IMR-90 (cell line): ENCODE data around the gene GPX4. TPM values are rescaled to one million over a fixed set of nuclear protein-coding genes. Genes with fewer than 3 reads are reported as not detected.

ENCODE experiments used
- ATAC-seq: fragments of 200-7000 bp; cut with Tn5 transposase; 2 replicates; pipeline ENCODE4 v1.9.1; 2020; ENCODE audit warnings: low read depth, mild to moderate bottlenecking, moderate library complexity
- BruUV-seq: library from RNA; stranded (reverse); fragments of 400-500 nt; replicated peaks from 2 replicates; lab custom pipeline; 2021; lab: Mats Ljungman, UMichigan
- CTCF ChIA-PET: fragments of 300-600 bp; formaldehyde crosslinking; extraction: SDS; loops from one replicate; lab custom pipeline; 2021; ENCODE audit warnings: antibody characterized with exemption; lab: Yijun Ruan, JAX
- POLR2A ChIA-PET: fragments of 300-600 bp; sonication (Branson Sonifier 250); formaldehyde crosslinking; loops from one replicate; lab custom pipeline; 2022; ENCODE audit warnings: antibody characterized with exemption; ENCODE audit not compliant: unreplicated experiment; lab: Charles Lee
- DNase-seq: peaks from one replicate; pipeline ENCODE4 v3.0.0; 2013
- H2AFZ ChIP-seq: replicated peaks from 2 replicates; pipeline ENCODE3; 2013; ENCODE audit warnings: low read length, mild to moderate bottlenecking; ENCODE audit not compliant: poor library complexity
- H2AK5ac ChIP-seq: 2 replicates; pipeline ENCODE4 v1.6.1; 2013; ENCODE audit warnings: low read depth, low read length, inconsistent platforms
- H2AK9ac ChIP-seq: replicated peaks from 2 replicates; pipeline ENCODE3; 2013; ENCODE audit warnings: mild to moderate bottlenecking, low read depth, low read length, moderate library complexity; ENCODE audit not compliant: poor library complexity
- H2BK120ac ChIP-seq: 2 replicates; pipeline ENCODE4 v1.6.1; 2013; ENCODE audit warnings: low read depth, low read length, inconsistent platforms
- H2BK15ac ChIP-seq: 3 replicates; pipeline ENCODE4 v1.6.1; 2013; ENCODE audit warnings: low read depth, low read length, inconsistent platforms
- H2BK20ac ChIP-seq: 2 replicates; pipeline ENCODE4 v1.6.1; 2013; ENCODE audit warnings: low read depth, mild to moderate bottlenecking, inconsistent platforms, low read length, moderate library complexity
- H2BK5ac ChIP-seq: 2 replicates; pipeline ENCODE4 v1.6.1; 2013; ENCODE audit warnings: mild to moderate bottlenecking, low read depth, low read length, inconsistent platforms; ENCODE audit not compliant: poor library complexity, severe bottlenecking
- H3K14ac ChIP-seq: replicated peaks from 2 replicates; pipeline ENCODE4 v1.6.1; 2013; ENCODE audit warnings: low read depth, low read length, inconsistent platforms
- H3K18ac ChIP-seq: 2 replicates; pipeline ENCODE4 v1.6.1; 2013; ENCODE audit warnings: low read depth, low read length, control low read depth
- H3K23ac ChIP-seq: 2 replicates; pipeline ENCODE4 v1.6.1; 2013; ENCODE audit warnings: low read depth, low read length, inconsistent platforms
- H3K27ac ChIP-seq: 2 replicates; pipeline ENCODE4 v1.5.1; 2013; ENCODE audit warnings: mild to moderate bottlenecking, control low read depth, low read length; ENCODE audit not compliant: insufficient read depth
- H3K27me3 ChIP-seq: 2 replicates; pipeline ENCODE4 v1.6.1; 2013; ENCODE audit warnings: low read length; ENCODE audit not compliant: control insufficient read depth, insufficient read depth
- H3K36me3 ChIP-seq: 2 replicates; pipeline ENCODE4 v1.6.1; 2013; ENCODE audit warnings: low read length, mixed read lengths; ENCODE audit not compliant: control insufficient read depth, insufficient read depth
- H3K4ac ChIP-seq: 2 replicates; pipeline ENCODE4 v1.6.1; 2013; ENCODE audit warnings: low read depth, low read length, inconsistent platforms
- H3K4me1 ChIP-seq: 2 replicates; pipeline ENCODE4 v1.6.1; 2013; ENCODE audit warnings: low read length, mixed read lengths; ENCODE audit not compliant: control insufficient read depth, insufficient read depth
- H3K4me2 ChIP-seq: 2 replicates; pipeline ENCODE4 v1.6.1; 2013; ENCODE audit warnings: low read depth, mild to moderate bottlenecking, control low read depth, low read length, moderate library complexity
- H3K4me3 ChIP-seq: 2 replicates; pipeline ENCODE4 v1.5.1; 2013; ENCODE audit warnings: low read depth, mild to moderate bottlenecking, control low read depth, low read length, moderate library complexity; ENCODE audit not compliant: insufficient read depth
- H3K56ac ChIP-seq: 2 replicates; pipeline ENCODE4 v1.6.1; 2013; ENCODE audit warnings: low read length, inconsistent platforms; ENCODE audit not compliant: insufficient read depth; ENCODE audit errors: extremely low read depth
- H3K79me1 ChIP-seq, 2 experiments: 2 replicates each; pipeline ENCODE4 v1.6.1; 2013; ENCODE audit warnings: low read length in 2 of 2, inconsistent platforms in 1 of 2, low read depth in 1 of 2
- H3K9ac ChIP-seq: 2 replicates; pipeline ENCODE4 v1.6.1; 2013; ENCODE audit warnings: low read depth, low read length, control low read depth
- H3K9me1 ChIP-seq: 2 replicates; pipeline ENCODE4 v1.6.1; 2013; ENCODE audit warnings: low read length, inconsistent platforms; ENCODE audit not compliant: insufficient read depth
- H3K9me3 ChIP-seq: 2 replicates; pipeline ENCODE4 v1.6.1; 2013; ENCODE audit warnings: low read length; ENCODE audit not compliant: control insufficient read depth, insufficient read depth
- H4K20me1 ChIP-seq: 2 replicates; pipeline ENCODE4 v1.6.1; 2013; ENCODE audit warnings: low read length, inconsistent platforms; ENCODE audit not compliant: insufficient read depth
- H4K5ac ChIP-seq: 2 replicates; pipeline ENCODE4 v1.6.1; 2013; ENCODE audit warnings: mild to moderate bottlenecking, low read depth, low read length, control low read depth
- H4K8ac ChIP-seq, 2 experiments: 2 replicates each; pipeline ENCODE4 v1.6.1; 2013; ENCODE audit warnings: low read depth in 2 of 2, low read length in 2 of 2, control low read depth in 1 of 2, inconsistent platforms in 1 of 2
- H4K91ac ChIP-seq: 2 replicates; pipeline ENCODE4 v1.6.1; 2013; ENCODE audit warnings: low read depth, low read length, inconsistent platforms; ENCODE audit not compliant: insufficient read depth
- CHD1 ChIP-seq: IDR thresholded peaks from 2 replicates; pipeline ENCODE4 v1.6.1; 2012; ENCODE audit warnings: low read depth, low read length, improper control_type of control experiment
- MAFK ChIP-seq: IDR thresholded peaks from 2 replicates; pipeline ENCODE4 v1.6.1; 2012; ENCODE audit warnings: low read depth, low read length, improper control_type of control experiment
- WGBS, 2 experiments: methylation state at CpG; one replicate each; pipeline versions ENCODE4 v1.1.5 to v1.1.7; 2013; ENCODE audit warnings: missing lambda C conversion rate in 2 of 2; ENCODE audit not compliant: insufficient read length in 1 of 2; ENCODE audit errors: extremely low coverage in 2 of 2; 5-methylcytosine and 5-hydroxymethylcytosine counted together
- dilution Hi-C: fragments of 300-500 bp; cut with HindIII; formaldehyde crosslinking; loops from one replicate; pipeline ENCODE4 v1.14.3; 2018; ENCODE audit warnings: low sequenced_read_pairs; ENCODE audit not compliant: unreplicated experiment
- in situ Hi-C: fragments of 300-500 bp; cut with MboI; formaldehyde crosslinking; loops from 3 replicates; pipeline ENCODE4 v1.14.3; 2019; ENCODE audit warnings: low sequenced_read_pairs, inconsistent platforms, mixed read lengths
- intact Hi-C: fragments of 100-400 bp; cut with micrococcal nuclease; formaldehyde crosslinking; loops from 2 replicates; pipeline ENCODE4 v1.10.0; 2022
- polyA plus RNA-seq, 3 experiments: library from polyadenylated mRNA; depleted of rRNA; stranded (reverse); fragments of >200 nt; gene quantifications; 2 replicates each; pipeline ENCODE4 v1.2.3, GENCODE V29; 2012; ENCODE audit warnings: low replicate concordance in 1 of 3
- total RNA-seq: library from RNA; depleted of rRNA; stranded (reverse); fragments of >200 nt; gene quantifications from 2 replicates; pipeline ENCODE4 v1.2.3, GENCODE V29; 2012

The GPX4 gene
- total and polyA plus RNA-seq, 2 of the 4 experiments (the other 2 are of a cell fraction) = 357 to 1,083 TPM

GRCh38 chr19:1143828-1144399, 40.1 kb downstream of the GPX4 start:
- no peaks in the 10 kb centered on the region for H3K27me3 ChIP-seq
- H3K36me3 ChIP-seq = peaks cover 54% of the 10 kb centered on the region
- H3K9me3 ChIP-seq = no peaks in the 10 kb centered on the region
- dilution Hi-C loops = no loop called here
- peaks cover 15% of the 10 kb centered on the region for H4K20me1 ChIP-seq
- H3K4me1 ChIP-seq = no peaks in the 10 kb centered on the region
- no peak overlapping the region for H3K9ac ChIP-seq
- H3K23ac ChIP-seq = no peak overlapping the region
- H3K4me3 ChIP-seq = no peak overlapping the region
- ATAC-seq = no peak
- H3K9me1 ChIP-seq = no peaks in the 10 kb centered on the region
- no peak overlapping the region for H2BK120ac ChIP-seq
- DNase-seq = no peak
- H3K27ac ChIP-seq = no peak overlapping the region
- no peak overlapping the region for H3K4me2 ChIP-seq
- POLR2A ChIA-PET = no interaction called here
- TF ChIP-seq CHD1 = no peak
- no peak for TF ChIP-seq MAFK
- no peak overlapping the region for H3K14ac ChIP-seq
- no peak overlapping the region for H4K91ac ChIP-seq
- CTCF ChIA-PET = no interaction called here
- H3K4ac ChIP-seq = no peak overlapping the region
- no peak overlapping the region for H2AK9ac ChIP-seq
- no peak overlapping the region for H2AK5ac ChIP-seq
- in situ Hi-C loops = no loop called here
- H3K18ac ChIP-seq = no peak overlapping the region
- H2BK5ac ChIP-seq = no peak overlapping the region
- BruUV-seq = no TSS peak
- H2BK20ac ChIP-seq = no peak overlapping the region
- 99% methylated on average over 24 of the region's 33 CpGs; no CpG with 5 or more reads in 1 of the 2 experiments for WGBS, 2 experiments
- no peak overlapping the region for H4K5ac ChIP-seq
- H3K56ac ChIP-seq = no peak overlapping the region
- H4K8ac ChIP-seq = no peak overlapping the region
- no peak overlapping the region for H2AFZ ChIP-seq
- H3K79me1 ChIP-seq = peaks cover 15 to 36% of the 10 kb centered on the region in 2 experiments
- intact Hi-C loops = no loop called here
- no peak overlapping the region for H2BK15ac ChIP-seq
